ENCODE data around the gene CATSPERB.

DNA sequence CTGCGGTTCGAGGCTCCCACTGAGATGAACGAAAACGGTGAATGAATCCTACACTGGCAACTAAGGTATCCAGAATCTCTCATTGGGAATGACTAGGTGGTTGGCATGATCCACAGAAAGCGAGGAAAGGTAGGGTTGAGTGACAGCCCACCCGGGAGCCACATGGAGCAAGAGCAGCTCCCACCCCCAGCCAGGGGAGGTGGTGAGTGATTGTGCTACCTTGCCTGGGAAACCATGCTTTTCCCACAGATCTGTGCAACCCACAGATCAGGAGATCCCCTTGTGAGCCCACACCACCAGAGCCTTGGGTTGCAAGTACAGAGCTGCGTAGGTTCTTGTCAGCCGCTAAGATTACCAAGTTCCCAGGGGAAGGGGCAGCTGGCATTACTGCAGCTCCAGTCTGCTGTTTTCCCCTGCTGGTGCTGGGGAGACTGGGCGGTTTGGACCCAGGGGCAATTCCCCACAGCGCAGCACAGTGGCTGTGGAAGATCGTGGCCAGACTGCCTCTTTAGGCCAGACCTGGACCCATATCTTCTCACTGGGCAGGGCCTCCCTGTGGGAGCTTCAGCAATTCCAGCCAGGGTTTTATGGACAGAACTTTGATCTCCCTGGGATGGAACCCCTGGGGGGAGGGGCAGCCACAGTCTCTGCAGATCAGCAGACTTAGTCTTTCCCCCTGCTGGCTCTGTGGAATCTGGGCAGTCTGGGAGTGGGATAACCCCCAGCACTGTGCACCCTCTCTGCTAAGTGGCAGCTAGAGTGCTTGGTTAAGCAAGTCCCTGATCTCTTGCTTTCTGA lies 177.2 kb downstream of the CATSPERB start:
- TF ChIP-seq CTCF (IDR thresholded peaks at IDR 0.05) (no peak), POLR2A (IDR thresholded peaks at IDR 0.05) (no peak), EP300 (IDR thresholded peaks at IDR 0.05) (no peak), POLR2AphosphoS5 (IDR thresholded peaks at IDR 0.05) (no peak)
